Ectodermal cell (in vitro differentiated cells): ENCODE results near the gene AFF4.

Source experiments
- H3K27ac ChIP-seq: 2 replicates; pipeline ENCODE4 v1.7.0; 2013; ENCODE audit warnings: mild to moderate bottlenecking, low read depth, low read length; ENCODE audit not compliant: insufficient read depth, poor library complexity, severe bottlenecking
- H3K27me3 ChIP-seq: 2 replicates; pipeline ENCODE4 v1.7.0; 2013; ENCODE audit warnings: mild to moderate bottlenecking, low read length; ENCODE audit not compliant: insufficient read depth, control insufficient read depth, poor library complexity, severe bottlenecking
- H3K36me3 ChIP-seq: one replicate; pipeline ENCODE4 v1.7.0; 2013; ENCODE audit warnings: low read length; ENCODE audit not compliant: control insufficient read depth, insufficient read depth
- H3K4me1 ChIP-seq: one replicate; pipeline ENCODE4 v1.7.0; 2013; ENCODE audit warnings: low read length; ENCODE audit not compliant: control insufficient read depth, insufficient read depth
- H3K4me3 ChIP-seq: 2 replicates; pipeline ENCODE4 v1.7.0; 2013; ENCODE audit warnings: low read depth, low read length, control low read depth; ENCODE audit not compliant: insufficient read depth
- H3K9me3 ChIP-seq: 2 replicates; pipeline ENCODE4 v1.7.0; 2013; ENCODE audit warnings: mild to moderate bottlenecking, low read length, moderate library complexity; ENCODE audit not compliant: control insufficient read depth
- WGBS, 2 experiments: methylation state at CpG; one replicate each; pipeline ENCODE4 v1.1.7; 2013; ENCODE audit warnings: missing lambda C conversion rate in 2 of 2; 5-methylcytosine and 5-hydroxymethylcytosine counted together

The AFF4 gene

GRCh38 chr5:132896685-132897084 is 66.7 kb downstream of the AFF4 start:
- no peaks in the 10 kb centered on the region for H3K4me1 ChIP-seq
- no peak overlapping the region for H3K4me3 ChIP-seq
- H3K27ac ChIP-seq = no peak overlapping the region
- H3K9me3 ChIP-seq = no peaks in the 10 kb centered on the region
- no peaks in the 10 kb centered on the region for H3K27me3 ChIP-seq
- H3K36me3 ChIP-seq = peaks cover 41% of the 10 kb centered on the region
- WGBS, 2 experiments = 92 to 97% methylated on average over 7 of the region's 7 CpGs

GRCh38 chr5:132895719-132896305 is 67.6 kb downstream of the AFF4 start:
- Histone ChIP-seq H3K4me1 (no peaks in the 10 kb centered on the region), H3K27me3 (no peaks in the 10 kb centered on the region), H3K4me3 (no peak overlapping the region), H3K36me3 (peaks cover 41% of the 10 kb centered on the region), H3K27ac (no peak overlapping the region), H3K9me3 (no peaks in the 10 kb centered on the region)
- WGBS, 2 experiments = 93 to 98% methylated on average over 3 to 4 of the region's 4 CpGs

GRCh38 chr5:132890817-132891216 is 72.6 kb downstream of the AFF4 start:
- Histone ChIP-seq H3K4me1 (no peaks in the 10 kb centered on the region), H3K27me3 (no peaks in the 10 kb centered on the region), H3K4me3 (no peak overlapping the region), H3K27ac (no peak overlapping the region), H3K36me3 (peaks cover 42% of the 10 kb centered on the region), H3K9me3 (no peaks in the 10 kb centered on the region)
- WGBS, 2 experiments = 92 to 94% methylated on average over 3 to 4 of the region's 4 CpGs

GRCh38 chr5:132889501-132889900 is 73.9 kb downstream of the AFF4 start:
- H3K4me3 ChIP-seq = no peak overlapping the region
- H3K4me1 ChIP-seq = no peaks in the 10 kb centered on the region
- H3K27ac ChIP-seq = no peak overlapping the region
- no peaks in the 10 kb centered on the region for H3K27me3 ChIP-seq
- H3K36me3 ChIP-seq = peaks cover 29% of the 10 kb centered on the region
- H3K9me3 ChIP-seq = no peaks in the 10 kb centered on the region

GRCh38 chr5:132887283-132887682 is 76.2 kb downstream of the AFF4 start:
- no peaks in the 10 kb centered on the region for H3K9me3 ChIP-seq
- H3K36me3 ChIP-seq = peaks cover 24% of the 10 kb centered on the region
- no peaks in the 10 kb centered on the region for H3K4me1 ChIP-seq
- H3K27ac ChIP-seq = no peak overlapping the region
- WGBS, 2 experiments = 90 to 100% methylated on average over 1 of the region's 1 CpG
- H3K27me3 ChIP-seq = no peaks in the 10 kb centered on the region
- no peak overlapping the region for H3K4me3 ChIP-seq

GRCh38 chr5:132886064-132886823 is 77.2 kb downstream of the AFF4 start:
- H3K27ac ChIP-seq = no peak overlapping the region

GRCh38 chr5:132884548-132884947 is 78.9 kb downstream of the AFF4 start:
- no peak overlapping the region for H3K27ac ChIP-seq

More at GRCh38 chr5:132886064-132886823, 77.2 kb downstream of the AFF4 start:
- Histone ChIP-seq H3K9me3 (no peaks in the 10 kb centered on the region), H3K4me1 (no peaks in the 10 kb centered on the region), H3K4me3 (no peak overlapping the region), H3K36me3 (peaks cover 26% of the 10 kb centered on the region), H3K27me3 (no peaks in the 10 kb centered on the region)
- WGBS, 2 experiments = 95 to 96% methylated on average over 11 of the region's 11 CpGs

GRCh38 chr5:132883261-132883834 is 80.1 kb downstream of the AFF4 start:
- Histone ChIP-seq H3K27ac (no peak overlapping the region), H3K4me3 (no peak overlapping the region), H3K9me3 (no peaks in the 10 kb centered on the region), H3K27me3 (no peaks in the 10 kb centered on the region), H3K36me3 (peaks cover 44% of the 10 kb centered on the region), H3K4me1 (no peaks in the 10 kb centered on the region)
- 82 to 84% methylated on average over 2 of the region's 2 CpGs for WGBS, 2 experiments

More at GRCh38 chr5:132884548-132884947, 78.9 kb downstream of the AFF4 start:
- peaks cover 40% of the 10 kb centered on the region for H3K36me3 ChIP-seq
- 100% methylated on average over 1 of the region's 2 CpGs for WGBS, 2 experiments
- no peaks in the 10 kb centered on the region for H3K9me3 ChIP-seq
- H3K4me3 ChIP-seq = no peak overlapping the region
- no peaks in the 10 kb centered on the region for H3K27me3 ChIP-seq
- no peaks in the 10 kb centered on the region for H3K4me1 ChIP-seq

- Histone ChIP-seq H3K27ac (no peak overlapping the region), H3K4me3 (no peak overlapping the region), H3K4me1 (no peaks in the 10 kb centered on the region), H3K27me3 (no peaks in the 10 kb centered on the region), H3K36me3 (peaks cover 33% of the 10 kb centered on the region), H3K9me3 (no peaks in the 10 kb centered on the region)
- WGBS, 2 experiments = 90 to 94% methylated on average over 3 of the region's 3 CpGs
Observed at GRCh38 chr5:132877938-132878337, 85.5 kb downstream of the AFF4 start.

- Histone ChIP-seq H3K27me3 (no peaks in the 10 kb centered on the region), H3K36me3 (peaks cover 33% of the 10 kb centered on the region), H3K4me1 (no peaks in the 10 kb centered on the region), H3K4me3 (no peak overlapping the region), H3K27ac (no peak overlapping the region), H3K9me3 (no peaks in the 10 kb centered on the region)
- 86 to 91% methylated on average over 2 of the region's 2 CpGs for WGBS, 2 experiments
Observed at GRCh38 chr5:132877466-132877865, 86.0 kb downstream of the AFF4 start.
